HCT116 (cell line): ENCODE results near the gene UBTD1. TPM values are rescaled to one million over a fixed set of nuclear protein-coding genes. Genes with fewer than 3 reads are reported as not detected.

ENCODE experiments used
- ATAC-seq: fragments of 200-7000 bp; cut with Tn5 transposase; 2 replicates; pipeline ENCODE4 v1.9.1; 2020; ENCODE audit warnings: mild to moderate bottlenecking, moderate library complexity
- BruUV-seq: library from RNA; stranded (reverse); fragments of 400-500 nt; replicated peaks from 2 replicates; lab custom pipeline; 2021; lab: Mats Ljungman, UMichigan
- CTCF ChIA-PET: fragments of 300-600 bp; sonication (Branson Sonifier 250); formaldehyde crosslinking; loops from one replicate; lab custom pipeline; 2021; ENCODE audit warnings: antibody characterized with exemption; lab: Charles Lee
- POLR2A ChIA-PET: fragments of 300-600, 350-600 bp; sonication (Branson Sonifier 250); formaldehyde crosslinking; loops from one replicate; lab custom pipeline; 2021; ENCODE audit warnings: antibody characterized with exemption; lab: Charles Lee
- RAD21 ChIA-PET, 2 experiments: fragments of 300-600 bp; sonication (Branson Sonifier 250); formaldehyde crosslinking; loops; one replicate each; lab custom pipeline; 2023; ENCODE audit warnings: low total read pairs in 2 of 2; ENCODE audit not compliant: uncharacterized antibody in 2 of 2, unreplicated experiment in 2 of 2, low non-redundant PET in 1 of 2; lab: Charles Lee
- DNase-seq: peaks from one replicate; pipeline ENCODE4 v3.0.0-alpha.2; 2010; ENCODE audit warnings: low read depth, low spot score
- H2AFZ ChIP-seq: fragments of 200-600 bp; shearing (Covaris generic), sonication (generic); 2 replicates; pipeline ENCODE4 v1.6.1; 2017; ENCODE audit warnings: low read depth, mixed run types, mixed read lengths, antibody characterized with exemption, low read length; ENCODE audit not compliant: poor library complexity, severe bottlenecking
- H3K27ac ChIP-seq: 2 replicates; pipeline ENCODE4 v1.5.1; 2012; ENCODE audit warnings: low read depth, low read length
- H3K27me3 ChIP-seq: fragments of 200-600 bp; sonication (generic); 2 replicates; pipeline ENCODE4 v1.6.1; 2016; ENCODE audit warnings: mixed run types, low read length, mixed read lengths; ENCODE audit not compliant: insufficient read depth
- H3K36me3 ChIP-seq, 2 experiments: fragments of 200-500 bp in 1 of 2; fragments of 200-600 bp in 1 of 2; sonication (Bioruptor generic) in 1 of 2; sonication (generic) in 1 of 2; 2 replicates each; pipeline versions ENCODE4 v1.5.1 to v1.6.1; 2014 to 2016; ENCODE audit warnings: low read length in 2 of 2, inconsistent platforms in 1 of 2, mixed read lengths in 1 of 2, mixed run types in 1 of 2; ENCODE audit not compliant: insufficient read depth in 2 of 2, control insufficient read depth in 1 of 2
- H3K4me1 ChIP-seq, 2 experiments: fragments of 200-600 bp in 1 of 2; sonication (generic) in 1 of 2; 2 replicates each; pipeline versions ENCODE4 v1.5.1 to v1.6.1; 2012 to 2017; ENCODE audit warnings: low read length in 2 of 2, inconsistent platforms in 1 of 2, mild to moderate bottlenecking in 1 of 2, mixed read lengths in 1 of 2, mixed run types in 1 of 2, moderate library complexity in 1 of 2; ENCODE audit not compliant: insufficient read depth in 2 of 2, control insufficient read depth in 1 of 2
- H3K4me2 ChIP-seq: fragments of 200-600 bp; sonication (generic); 2 replicates; pipeline ENCODE4 v1.6.1; 2017; ENCODE audit warnings: mixed run types, low read length, mixed read lengths
- H3K4me3 ChIP-seq, 2 experiments: fragments of 200-600 bp in 1 of 2; sonication (generic) in 1 of 2; replicated peaks in 1 of 2; 2 replicates each; pipeline ENCODE4 v1.5.1; 2011 to 2016; ENCODE audit warnings: low read length in 2 of 2, control low read depth in 1 of 2, low read depth in 1 of 2, mild to moderate bottlenecking in 1 of 2, mixed read lengths in 1 of 2, mixed run types in 1 of 2
- H3K79me2 ChIP-seq: fragments of 200-600 bp; sonication (generic); 2 replicates; pipeline ENCODE4 v1.6.1; 2017; ENCODE audit warnings: mild to moderate bottlenecking, mixed run types, low read length, moderate library complexity, mixed read lengths; ENCODE audit not compliant: insufficient read depth
- H3K9ac ChIP-seq: fragments of 200-600 bp; sonication (generic); 2 replicates; pipeline ENCODE4 v1.6.1; 2016; ENCODE audit warnings: low read length, mixed read lengths
- H3K9me2 ChIP-seq: fragments of 200-600 bp; sonication (generic), shearing (Covaris generic); 2 replicates; pipeline ENCODE4 v1.6.1; 2017; ENCODE audit warnings: mixed run types, mild to moderate bottlenecking, moderate library complexity; ENCODE audit not compliant: insufficient read depth
- H3K9me3 ChIP-seq, 2 experiments: fragments of 200-500 bp in 1 of 2; fragments of 200-600 bp in 1 of 2; sonication (Bioruptor generic) in 1 of 2; sonication (generic) in 1 of 2; 2 replicates each; pipeline ENCODE4 v1.6.1; 2014 to 2017; ENCODE audit warnings: low read length in 2 of 2, mixed read lengths in 2 of 2, inconsistent platforms in 1 of 2, low read depth in 1 of 2, mild to moderate bottlenecking in 1 of 2, mixed run types in 1 of 2, moderate library complexity in 1 of 2; ENCODE audit not compliant: control insufficient read depth in 1 of 2, insufficient read depth in 1 of 2
- H4K20me1 ChIP-seq: fragments of 200-600 bp; sonication (generic), shearing (Covaris generic); 2 replicates; pipeline ENCODE4 v1.6.1; 2017; ENCODE audit warnings: mixed run types, mild to moderate bottlenecking, moderate library complexity; ENCODE audit not compliant: insufficient read depth
- ATF3 ChIP-seq: IDR thresholded peaks from 2 replicates; pipeline ENCODE4 v1.6.1; 2012
- CBX3 ChIP-seq: IDR thresholded peaks from 2 replicates; pipeline ENCODE4 v1.6.1; 2012; ENCODE audit warnings: low read depth
- CEBPB ChIP-seq: IDR thresholded peaks from 2 replicates; pipeline ENCODE4 v1.6.1; 2012; ENCODE audit warnings: low read depth
- CTCF ChIP-seq, 3 experiments: fragments of 200-600 bp in 1 of 3; sonication (generic) in 1 of 3; IDR thresholded peaks in 2 of 3; conservative IDR thresholded peaks in 1 of 3; 2 replicates each; pipeline ENCODE4 v1.5.1; 2012 to 2017; ENCODE audit warnings: low read depth in 2 of 3, low read length in 2 of 3, antibody characterized with exemption in 1 of 3, borderline replicate concordance in 1 of 3, control low read depth in 1 of 3, mild to moderate bottlenecking in 1 of 3, mixed read lengths in 1 of 3, mixed run types in 1 of 3, moderate library complexity in 1 of 3; ENCODE audit not compliant: insufficient read depth in 1 of 3
- EGR1 ChIP-seq: IDR thresholded peaks from 2 replicates; pipeline ENCODE4 v1.6.1; 2012; ENCODE audit warnings: low read depth
- ELF1 ChIP-seq: IDR thresholded peaks from 2 replicates; pipeline ENCODE4 v1.6.1; 2012; ENCODE audit warnings: low read depth, borderline replicate concordance
- EZH2 ChIP-seq: fragments of 200-600 bp; sonication (generic); IDR thresholded peaks from 2 replicates; pipeline ENCODE4 v1.6.1; 2017; ENCODE audit warnings: antibody characterized with exemption, mixed run types
- EZH2phosphoT487 ChIP-seq: fragments of 200-600 bp; IDR thresholded peaks from 2 replicates; pipeline ENCODE4 v1.6.1; 2018; ENCODE audit warnings: antibody characterized with exemption, borderline replicate concordance
- FOSL1 ChIP-seq: IDR thresholded peaks from 2 replicates; pipeline ENCODE4 v1.6.1; 2012; ENCODE audit warnings: low read depth
- JUND ChIP-seq: IDR thresholded peaks from 2 replicates; pipeline ENCODE4 v1.6.1; 2012
- MAX ChIP-seq: IDR thresholded peaks from 2 replicates; pipeline ENCODE4 v1.6.1; 2012
- POLR2AphosphoS5 ChIP-seq: IDR thresholded peaks from 2 replicates; pipeline ENCODE4 v1.6.1; 2011; ENCODE audit warnings: mild to moderate bottlenecking, low read depth, low read length, moderate library complexity
- REST ChIP-seq: IDR thresholded peaks from 2 replicates; pipeline ENCODE4 v1.6.1; 2012; ENCODE audit warnings: low read depth
- SIN3A ChIP-seq: IDR thresholded peaks from 2 replicates; pipeline ENCODE4 v1.6.1; 2012; ENCODE audit warnings: low read depth
- SP1 ChIP-seq: IDR thresholded peaks from 2 replicates; pipeline ENCODE4 v1.6.1; 2012; ENCODE audit warnings: low read depth
- SRF ChIP-seq: IDR thresholded peaks from 2 replicates; pipeline ENCODE4 v1.6.1; 2012; ENCODE audit warnings: low read depth
- TCF7L2 ChIP-seq: IDR thresholded peaks from 2 replicates; pipeline ENCODE4 v1.7.0; 2011; ENCODE audit warnings: borderline replicate concordance, inconsistent platforms; ENCODE audit not compliant: insufficient read depth, insufficient read length; ENCODE audit errors: extremely low read depth
- YY1 ChIP-seq: IDR thresholded peaks from 2 replicates; pipeline ENCODE4 v1.6.1; 2011; ENCODE audit warnings: low read length, low read depth, moderate library complexity, mild to moderate bottlenecking; ENCODE audit not compliant: insufficient replicate concordance; ENCODE audit errors: extremely low read depth
- ZFX ChIP-seq: fragments of 450-650 bp; IDR thresholded peaks from 2 replicates; pipeline ENCODE4 v1.6.1; 2017
- intact Hi-C: fragments of 100-400 bp; cut with micrococcal nuclease; formaldehyde crosslinking; loops from 2 replicates; pipeline ENCODE4 v1.10.0; 2022
- total RNA-seq: library from RNA; stranded (reverse); gene quantifications from one replicate; pipeline ENCODE4 v1.2.1, GENCODE V29; 2021; ENCODE audit not compliant: unreplicated experiment

The UBTD1 gene
- total RNA-seq, 1 experiment from 2014 or later = 12.8 TPM

GRCh38 chr10:97584798-97585438 is 86.2 kb downstream of the UBTD1 start (continued):
- TF ChIP-seq EZH2phosphoT487 (no peak), SIN3A (no peak), ELF1 (no peak), CEBPB (no peak), EGR1 (no peak), EZH2 (no peak), JUND (no peak), ATF3 (no peak)

- ATAC-seq (no peak), DNase-seq (no peak)
- H3K4me3 ChIP-seq = no peak overlapping the region
- no peak overlapping the region for H3K27ac ChIP-seq
- H3K9ac ChIP-seq = no peak overlapping the region
- BruUV-seq = no TSS peak
- no peaks in the 10 kb centered on the region for H3K9me2 ChIP-seq
- ChIA-PET CTCF (interaction anchor here (2.5 kb wide), 1 partner anchor 10 kb away, joined by 6 read pairs; no protein-coding TSS in a partner anchor), RAD21 (no interaction called here), POLR2A (no interaction called here)
- H4K20me1 ChIP-seq = no peaks in the 10 kb centered on the region
- no peaks in the 10 kb centered on the region for H3K79me2 ChIP-seq
- peaks cover 13 to 21% of the 10 kb centered on the region in 2 experiments for H3K4me1 ChIP-seq
- no peak overlapping the region for H2AFZ ChIP-seq
- no peaks in the 10 kb centered on the region for H3K36me3 ChIP-seq
- no peaks in the 10 kb centered on the region for H3K9me3 ChIP-seq
- intact Hi-C loops = no loop called here
- no peaks in the 10 kb centered on the region for H3K27me3 ChIP-seq
- H3K4me2 ChIP-seq = 0 out of 2 replicates have a peak overlapping the region, but pooled peaks have one; percentile 54
- TF ChIP-seq EZH2 = no peak
- no peak for TF ChIP-seq YY1
- no peak for TF ChIP-seq ZFX
- no peak for TF ChIP-seq FOSL1
- TF ChIP-seq REST = no peak
- no peak for TF ChIP-seq CEBPB
- no peak for TF ChIP-seq POLR2AphosphoS5
- no peak for TF ChIP-seq SRF
- TF ChIP-seq CBX3 = no peak
- TF ChIP-seq TCF7L2 = no peak
- no peak for TF ChIP-seq SP1
- no peak for TF ChIP-seq EZH2phosphoT487
- no peak for TF ChIP-seq CTCF (IDR thresholded peaks at IDR 0.05 in 2 of 3, conservative IDR thresholded peaks at IDR 0.05 in 1 of 3; ENCODE audit: borderline replicate concordance in 1 of 3, insufficient read depth in 1 of 3, low read depth in 2 of 3, low read length in 2 of 3)
- no peak for TF ChIP-seq MAX
These were observed 86.7 kb downstream of the UBTD1 start for GRCh38 chr10:97585439-97585811.
